Osteocyte (in vitro differentiated cells): ENCODE data around the gene ZNF385B. TPM values are rescaled to one million over a fixed set of nuclear protein-coding genes. Genes with fewer than 3 reads are reported as not detected.

Source experiments
- DNase-seq: peaks from one replicate; pipeline ENCODE4 v3.0.0; 2021; ENCODE audit warnings: mixed read lengths; ENCODE audit not compliant: unreplicated experiment; ENCODE audit errors: extremely low spot score
- H3K27ac Mint-ChIP-seq: one replicate; pipeline ENCODE4 v1.8.0; 2021; ENCODE audit warnings: mild to moderate bottlenecking, mixed read lengths; ENCODE audit not compliant: unreplicated experiment
- H3K27me3 Mint-ChIP-seq: one replicate; pipeline ENCODE4 v1.8.0; 2021; ENCODE audit warnings: mixed read lengths; ENCODE audit not compliant: unreplicated experiment
- H3K36me3 Mint-ChIP-seq: one replicate; pipeline ENCODE4 v1.8.0; 2021; ENCODE audit warnings: mixed read lengths; ENCODE audit not compliant: unreplicated experiment
- H3K4me1 Mint-ChIP-seq: one replicate; pipeline ENCODE4 v1.8.0; 2021; ENCODE audit warnings: mixed read lengths; ENCODE audit not compliant: unreplicated experiment
- H3K4me3 Mint-ChIP-seq: one replicate; pipeline ENCODE4 v1.8.0; 2021; ENCODE audit warnings: mild to moderate bottlenecking, moderate library complexity, mixed read lengths; ENCODE audit not compliant: unreplicated experiment
- H3K9me3 Mint-ChIP-seq: one replicate; pipeline ENCODE4 v1.8.0; 2021; ENCODE audit warnings: mixed read lengths; ENCODE audit not compliant: unreplicated experiment
- CTCF ChIP-seq: fragments of 200-600 bp; sonication (generic); IDR thresholded peaks from 2 replicates; pipeline ENCODE4 v1.5.0; 2021; ENCODE audit warnings: antibody characterized with exemption, mild to moderate bottlenecking, moderate library complexity
- total RNA-seq: library from RNA; stranded (reverse); gene quantifications from 2 replicates; pipeline ENCODE4 v1.2.1, GENCODE V29; 2021

Gene ZNF385B
- total RNA-seq, 1 donor from 2014 or later, result 0.13 TPM

GRCh38 chr2:179546656-179547055 is 314.8 kb downstream of the ZNF385B start:
- H3K4me1 Mint-ChIP-seq, result no peaks in the 10 kb centered on the region
- no peak for DNase-seq
- no peak overlapping the region for H3K4me3 Mint-ChIP-seq
- no peak overlapping the region for H3K27ac Mint-ChIP-seq
- no peaks in the 10 kb centered on the region for H3K9me3 Mint-ChIP-seq
- peaks cover 5% of the 10 kb centered on the region for H3K27me3 Mint-ChIP-seq
- no peak for TF ChIP-seq CTCF
- H3K36me3 Mint-ChIP-seq, result no peaks in the 10 kb centered on the region

DNA sequence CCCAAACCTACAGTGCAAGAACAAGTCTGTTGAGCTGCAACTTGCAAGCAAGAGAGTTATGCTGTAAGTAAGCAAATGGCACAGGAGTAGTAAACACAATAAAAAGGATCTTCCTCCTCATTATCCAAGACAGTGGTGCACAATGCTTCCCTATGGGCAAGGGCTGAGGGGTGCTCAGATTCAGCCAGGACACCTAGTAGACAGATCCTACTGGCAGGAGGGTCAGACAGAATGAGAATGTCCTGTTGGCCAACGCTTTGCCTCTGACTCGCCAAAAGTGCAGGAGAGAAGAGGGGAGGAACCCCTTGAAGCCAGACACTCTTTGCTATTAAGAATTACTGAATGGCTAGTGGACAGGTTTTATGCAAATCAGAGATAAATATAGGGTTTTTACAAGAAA is 316.4 kb downstream of the ZNF385B start:
- DNase-seq, result no peak
- Mint-ChIP-seq H3K36me3 (no peaks in the 10 kb centered on the region), H3K9me3 (no peaks in the 10 kb centered on the region), H3K27ac (no peak overlapping the region), H3K4me3 (no peak overlapping the region), H3K4me1 (no peaks in the 10 kb centered on the region), H3K27me3 (peaks cover 5% of the 10 kb centered on the region)
- TF ChIP-seq CTCF, result no peak

DNA sequence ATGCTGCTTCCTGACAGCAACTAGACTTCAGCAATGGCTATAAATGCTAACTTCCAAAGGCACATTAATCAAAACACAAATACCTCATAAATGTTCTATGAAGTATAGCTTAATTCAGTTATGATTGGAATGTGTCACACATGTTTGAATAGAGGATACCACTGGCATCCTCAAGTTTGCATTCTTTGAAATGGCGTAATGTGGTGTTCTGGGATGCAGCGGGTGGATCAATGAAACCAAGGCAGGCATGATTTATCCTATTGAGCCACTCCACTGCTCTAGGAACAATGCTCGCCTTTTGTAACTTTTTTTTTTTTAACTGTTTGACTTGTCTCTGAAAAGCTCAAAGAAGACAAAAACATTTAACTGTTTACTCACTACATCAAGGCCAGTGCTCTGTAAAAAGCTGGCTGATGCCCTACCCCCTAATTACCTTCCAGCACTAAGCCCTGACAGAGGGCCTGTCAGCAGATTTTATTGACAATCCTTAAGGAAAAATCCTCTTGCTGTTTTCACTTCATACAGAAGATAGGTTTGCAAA is 318.0 kb downstream of the ZNF385B start:
- H3K4me1 Mint-ChIP-seq, result no peaks in the 10 kb centered on the region
- H3K27me3 Mint-ChIP-seq, result peaks cover 3% of the 10 kb centered on the region
- DNase-seq, result no peak
- H3K4me3 Mint-ChIP-seq, result no peak overlapping the region
- TF ChIP-seq CTCF, result no peak
- peaks cover 2% of the 10 kb centered on the region for H3K36me3 Mint-ChIP-seq
- H3K27ac Mint-ChIP-seq, result no peak overlapping the region
- peaks cover 7% of the 10 kb centered on the region for H3K9me3 Mint-ChIP-seq

- no peak for DNase-seq
- Mint-ChIP-seq H3K4me1 (no peaks in the 10 kb centered on the region), H3K27me3 (no peaks in the 10 kb centered on the region), H3K4me3 (no peak overlapping the region), H3K36me3 (peaks cover 2% of the 10 kb centered on the region), H3K27ac (no peak overlapping the region), H3K9me3 (peaks cover 7% of the 10 kb centered on the region)
- no peak for TF ChIP-seq CTCF
These were observed 319.8 kb downstream of the ZNF385B start for GRCh38 chr2:179541586-179541985.

GRCh38 chr2:179539124-179539511 is 322.3 kb downstream of the ZNF385B start:
- no peaks in the 10 kb centered on the region for H3K4me1 Mint-ChIP-seq
- peaks cover 7% of the 10 kb centered on the region for H3K9me3 Mint-ChIP-seq
- TF ChIP-seq CTCF, result no peak
- no peak for DNase-seq
- no peak overlapping the region for H3K4me3 Mint-ChIP-seq
- no peaks in the 10 kb centered on the region for H3K27me3 Mint-ChIP-seq
- no peak overlapping the region for H3K27ac Mint-ChIP-seq
- H3K36me3 Mint-ChIP-seq, result peaks cover 2% of the 10 kb centered on the region
